ENCODE data around the gene ZNF69.
"Not testable (repeated sequence)": the region's sequence is repeated elsewhere in the genome, so short reads cannot be mapped to it uniquely, and the experiment has no call there.

ZNF69 gene

DNA sequence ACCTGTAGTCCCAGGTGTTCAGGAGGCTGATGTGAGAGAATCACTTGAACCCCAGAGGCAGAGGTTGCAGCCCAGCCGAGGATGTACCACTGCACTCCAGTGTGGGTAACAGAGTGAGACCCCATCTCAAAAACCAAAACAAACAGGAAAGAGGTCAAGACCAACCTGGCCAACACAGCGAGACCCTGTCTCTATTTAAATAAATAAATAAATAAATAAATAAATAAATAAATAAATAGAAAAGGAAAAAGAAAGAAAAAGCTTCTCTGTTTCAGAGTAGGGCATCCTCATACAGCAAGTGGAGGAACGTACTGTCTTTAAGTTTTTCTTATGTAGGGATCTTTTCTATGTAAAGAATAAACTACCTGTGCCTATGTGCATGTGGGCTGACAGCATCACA, 39.6 kb downstream of the ZNF69 start:
- Histone ChIP-seq H3K27me3 (replicated peaks; ENCODE audit: control insufficient read depth, insufficient read depth, low read length, poor library complexity, severe bottlenecking) (no peaks in the 10 kb centered on the region), H3K27ac (ENCODE audit: insufficient read depth, low read length, poor library complexity, severe bottlenecking) (no peak overlapping the region), H3K4me1 (ENCODE audit: control insufficient read depth, insufficient read depth, low read length, poor library complexity, severe bottlenecking) (peaks cover 12% of the 10 kb centered on the region), H3K4me3 (ENCODE audit: insufficient read depth, low read depth, low read length, poor library complexity, severe bottlenecking) (no peak overlapping the region), H3K9me3 (ENCODE audit: control insufficient read depth, low read length) (no peaks in the 10 kb centered on the region), H3K36me3 (ENCODE audit: control insufficient read depth, insufficient read depth, low read length) (no peaks in the 10 kb centered on the region)
- DNase-seq, result no peak

DNA sequence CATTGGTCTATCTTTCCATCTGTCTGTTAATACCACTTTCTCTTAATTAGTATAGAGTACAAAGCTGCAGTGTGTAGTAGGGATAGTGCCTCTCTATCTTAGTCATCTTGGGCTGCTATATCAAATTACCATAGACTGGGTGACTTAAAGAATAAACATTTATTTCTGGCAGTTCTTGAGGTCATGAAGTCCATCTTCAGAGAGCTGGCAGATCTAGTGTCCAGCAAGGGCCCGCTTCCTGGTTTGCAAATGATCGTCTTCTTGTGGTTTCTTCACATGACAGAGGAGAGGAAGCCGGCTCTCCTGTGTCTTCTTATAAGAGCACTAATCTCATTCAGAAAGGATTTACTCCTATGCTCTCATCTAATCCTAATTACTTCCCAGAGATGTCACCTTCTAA, 43.5 kb downstream of the ZNF69 start:
- no peak for DNase-seq
- no peaks in the 10 kb centered on the region for H3K9me3 ChIP-seq (ENCODE audit: control insufficient read depth, low read length)

DNA sequence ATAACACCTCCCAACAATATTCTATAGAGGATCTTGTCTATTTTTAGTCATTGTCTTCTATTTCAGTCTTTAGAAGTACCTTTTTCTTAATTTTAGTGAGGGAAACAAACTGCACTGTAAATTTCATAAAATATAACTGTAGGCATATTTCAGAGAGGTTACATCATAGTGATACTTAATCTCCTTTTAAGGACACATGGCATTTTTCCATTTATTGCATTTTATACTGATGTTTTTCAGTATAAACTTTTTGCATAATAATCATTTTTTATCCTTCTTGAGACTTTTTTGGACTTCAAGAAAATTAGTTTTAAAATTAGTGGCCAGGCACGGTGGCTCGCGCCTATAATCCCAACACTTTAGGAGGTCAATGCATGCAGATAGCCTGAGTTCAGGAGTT, 43.9 kb downstream of the ZNF69 start:
- Histone ChIP-seq H3K4me1 (ENCODE audit: control insufficient read depth, insufficient read depth, low read length, poor library complexity, severe bottlenecking) (no peaks in the 10 kb centered on the region), H3K27ac (ENCODE audit: insufficient read depth, low read length, poor library complexity, severe bottlenecking) (no peak overlapping the region), H3K4me3 (ENCODE audit: insufficient read depth, low read depth, low read length, poor library complexity, severe bottlenecking) (no peak overlapping the region), H3K27me3 (replicated peaks; ENCODE audit: control insufficient read depth, insufficient read depth, low read length, poor library complexity, severe bottlenecking) (no peaks in the 10 kb centered on the region), H3K36me3 (ENCODE audit: control insufficient read depth, insufficient read depth, low read length) (peaks cover 4% of the 10 kb centered on the region), H3K9me3 (ENCODE audit: control insufficient read depth, low read length) (no peaks in the 10 kb centered on the region)
- no peak for DNase-seq

More for the DNA sequence above, 43.5 kb downstream of the ZNF69 start:
- Histone ChIP-seq H3K27ac (ENCODE audit: insufficient read depth, low read length, poor library complexity, severe bottlenecking) (no peak overlapping the region), H3K27me3 (replicated peaks; ENCODE audit: control insufficient read depth, insufficient read depth, low read length, poor library complexity, severe bottlenecking) (no peaks in the 10 kb centered on the region), H3K36me3 (ENCODE audit: control insufficient read depth, insufficient read depth, low read length) (peaks cover 4% of the 10 kb centered on the region), H3K4me3 (ENCODE audit: insufficient read depth, low read depth, low read length, poor library complexity, severe bottlenecking) (no peak overlapping the region), H3K4me1 (ENCODE audit: control insufficient read depth, insufficient read depth, low read length, poor library complexity, severe bottlenecking) (peaks cover under 1% of the 10 kb centered on the region)

DNA sequence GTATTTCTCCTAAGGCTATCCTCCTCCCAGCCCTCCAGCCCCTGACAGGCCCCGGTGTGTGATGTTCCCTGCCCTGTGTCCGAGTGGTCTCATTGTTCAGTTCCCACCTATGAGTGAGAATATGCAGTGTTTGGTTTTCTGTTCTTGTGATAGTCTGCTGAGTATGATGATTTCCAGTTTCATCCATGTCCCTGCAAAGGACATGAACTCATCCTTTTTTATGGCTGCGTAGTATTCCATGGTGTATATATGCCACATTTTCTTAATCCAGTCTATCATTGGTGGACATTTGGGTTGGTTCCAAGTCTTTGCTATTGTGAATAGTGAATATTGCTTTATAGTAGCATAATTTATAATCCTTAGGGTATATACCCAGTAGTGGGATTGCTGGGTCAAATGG, 48.2 kb downstream of the ZNF69 start:
- H3K27ac ChIP-seq (ENCODE audit: insufficient read depth, low read length, poor library complexity, severe bottlenecking); DNase-seq; H3K27me3 ChIP-seq (replicated peaks; ENCODE audit: control insufficient read depth, insufficient read depth, low read length, poor library complexity, severe bottlenecking); H3K4me3 ChIP-seq (ENCODE audit: insufficient read depth, low read depth, low read length, poor library complexity, severe bottlenecking); H3K4me1 ChIP-seq (ENCODE audit: control insufficient read depth, insufficient read depth, low read length, poor library complexity, severe bottlenecking); H3K9me3 ChIP-seq (ENCODE audit: control insufficient read depth, low read length): not testable (repeated sequence)
- H3K36me3 ChIP-seq (ENCODE audit: control insufficient read depth, insufficient read depth, low read length), result peaks cover 13% of the 10 kb centered on the region

DNA sequence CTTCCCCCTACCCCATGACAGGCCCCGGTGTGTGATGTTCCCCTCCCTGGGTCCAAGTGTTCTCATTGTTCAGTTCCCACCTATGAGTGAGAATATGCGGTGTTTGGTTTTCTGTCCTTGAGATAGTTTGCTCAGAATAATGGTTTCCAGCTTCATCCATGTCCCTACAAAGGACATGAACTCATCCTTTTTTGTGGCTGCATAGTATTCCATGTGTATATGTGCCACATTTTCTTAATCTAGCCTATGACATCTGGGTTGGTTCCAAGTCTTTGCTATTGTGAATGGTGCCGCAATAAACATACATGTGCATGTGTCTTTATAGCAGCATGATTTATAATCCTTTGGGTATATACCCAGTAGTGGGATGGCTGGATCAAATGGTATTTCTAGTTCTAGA, 50.8 kb downstream of the ZNF69 start:
- not testable (repeated sequence) for H3K4me3 ChIP-seq (ENCODE audit: insufficient read depth, low read depth, low read length, poor library complexity, severe bottlenecking); H3K27ac ChIP-seq (ENCODE audit: insufficient read depth, low read length, poor library complexity, severe bottlenecking); H3K4me1 ChIP-seq (ENCODE audit: control insufficient read depth, insufficient read depth, low read length, poor library complexity, severe bottlenecking); DNase-seq; H3K27me3 ChIP-seq (replicated peaks; ENCODE audit: control insufficient read depth, insufficient read depth, low read length, poor library complexity, severe bottlenecking)
- Histone ChIP-seq H3K9me3 (ENCODE audit: control insufficient read depth, low read length) (peaks cover 23% of the 10 kb centered on the region), H3K36me3 (ENCODE audit: control insufficient read depth, insufficient read depth, low read length) (peaks cover 30% of the 10 kb centered on the region)

DNA sequence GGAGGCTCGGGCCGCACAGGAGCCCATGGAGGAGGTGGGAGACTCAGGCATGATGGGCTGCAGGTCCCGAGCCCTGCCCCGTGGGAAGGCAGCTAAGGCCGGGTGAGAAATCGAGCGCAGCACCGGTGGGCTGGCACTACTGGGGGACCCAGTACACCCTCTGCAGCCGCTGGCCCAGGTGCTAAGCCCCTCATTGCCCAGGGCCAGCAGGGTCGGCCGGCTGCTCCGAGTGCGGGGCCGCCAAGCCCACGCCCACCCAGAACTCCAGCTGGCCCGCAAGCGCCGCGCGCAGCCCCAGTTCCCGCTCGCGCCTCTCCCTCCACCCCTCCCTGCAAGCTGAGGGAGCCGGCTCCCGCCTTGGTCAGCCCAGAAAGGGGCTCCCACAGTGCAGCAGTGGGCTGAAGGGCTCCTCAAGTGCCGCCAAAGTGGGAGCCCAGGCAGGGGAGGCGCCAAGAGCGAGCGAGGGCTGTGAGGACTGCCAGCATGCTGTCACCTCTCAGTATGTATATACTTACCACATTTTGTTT, 53.8 kb downstream of the ZNF69 start:
- Histone ChIP-seq H3K9me3 (ENCODE audit: control insufficient read depth, low read length) (peaks cover 53% of the 10 kb centered on the region), H3K36me3 (ENCODE audit: control insufficient read depth, insufficient read depth, low read length) (peaks cover 54% of the 10 kb centered on the region)
- not testable (repeated sequence) for DNase-seq; H3K27ac ChIP-seq (ENCODE audit: insufficient read depth, low read length, poor library complexity, severe bottlenecking); H3K4me1 ChIP-seq (ENCODE audit: control insufficient read depth, insufficient read depth, low read length, poor library complexity, severe bottlenecking); H3K4me3 ChIP-seq (ENCODE audit: insufficient read depth, low read depth, low read length, poor library complexity, severe bottlenecking); H3K27me3 ChIP-seq (replicated peaks; ENCODE audit: control insufficient read depth, insufficient read depth, low read length, poor library complexity, severe bottlenecking)

DNA sequence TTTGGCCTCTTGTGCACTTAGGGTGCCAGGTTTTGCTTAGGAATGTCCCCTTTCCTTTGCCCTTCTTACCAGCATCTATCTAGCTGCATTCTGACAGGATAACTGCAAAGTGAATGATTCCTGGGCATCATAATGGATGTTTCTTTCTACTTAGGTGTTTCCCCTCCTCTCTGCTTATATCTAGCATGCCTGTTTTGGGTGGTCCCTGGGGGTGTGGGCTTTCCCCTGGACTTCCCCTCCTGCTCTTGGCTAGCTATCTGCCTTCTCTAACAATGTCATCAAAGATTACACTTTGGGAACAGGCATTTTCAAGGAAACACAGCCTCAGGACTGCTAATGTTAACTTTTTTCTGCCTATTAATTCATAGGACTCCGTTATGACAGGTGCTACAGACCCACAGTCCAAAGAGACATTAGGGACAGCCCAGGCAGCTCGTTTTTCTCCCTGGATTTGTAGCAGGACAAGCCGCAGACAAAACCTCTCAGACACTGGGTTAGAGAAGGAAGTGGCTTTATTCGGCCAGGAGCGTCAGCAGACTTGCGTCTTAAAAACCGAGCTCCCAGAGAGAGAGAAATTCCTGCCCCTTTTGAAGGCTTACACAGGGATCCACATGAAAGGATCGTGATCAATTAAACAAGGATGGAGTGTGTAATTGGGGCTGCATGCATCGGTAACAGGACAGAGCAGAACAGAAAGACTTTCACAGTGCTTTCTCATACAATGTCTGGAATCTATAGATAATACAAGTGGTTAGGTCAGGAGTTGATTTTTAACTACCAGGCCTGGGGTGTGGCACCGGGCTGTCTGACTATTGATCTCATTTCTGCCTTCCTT, 54.6 kb downstream of the ZNF69 start:
- DNase-seq, result no peak
- Histone ChIP-seq H3K36me3 (ENCODE audit: control insufficient read depth, insufficient read depth, low read length) (peaks cover 62% of the 10 kb centered on the region), H3K9me3 (ENCODE audit: control insufficient read depth, low read length) (peaks cover 59% of the 10 kb centered on the region), H3K27ac (ENCODE audit: insufficient read depth, low read length, poor library complexity, severe bottlenecking) (no peak overlapping the region), H3K4me3 (ENCODE audit: insufficient read depth, low read depth, low read length, poor library complexity, severe bottlenecking) (no peak overlapping the region), H3K27me3 (replicated peaks; ENCODE audit: control insufficient read depth, insufficient read depth, low read length, poor library complexity, severe bottlenecking) (no peaks in the 10 kb centered on the region), H3K4me1 (ENCODE audit: control insufficient read depth, insufficient read depth, low read length, poor library complexity, severe bottlenecking) (no peaks in the 10 kb centered on the region)

DNA sequence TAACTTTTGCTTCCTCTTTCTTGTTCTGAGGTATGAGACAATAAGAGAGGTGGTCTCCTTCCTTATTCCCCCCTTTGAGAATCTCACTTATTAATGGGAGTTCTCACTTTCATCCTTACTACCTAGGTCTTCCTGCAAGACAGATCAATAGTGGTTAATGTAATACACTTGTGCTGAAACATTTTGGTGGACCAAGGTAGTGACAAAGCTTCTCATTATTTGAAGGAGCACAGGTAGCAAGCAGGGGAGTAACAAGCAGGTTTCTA, 55.2 kb downstream of the ZNF69 start:
- Histone ChIP-seq H3K27ac (ENCODE audit: insufficient read depth, low read length, poor library complexity, severe bottlenecking) (no peak overlapping the region), H3K27me3 (replicated peaks; ENCODE audit: control insufficient read depth, insufficient read depth, low read length, poor library complexity, severe bottlenecking) (no peaks in the 10 kb centered on the region), H3K4me1 (ENCODE audit: control insufficient read depth, insufficient read depth, low read length, poor library complexity, severe bottlenecking) (no peaks in the 10 kb centered on the region), H3K36me3 (ENCODE audit: control insufficient read depth, insufficient read depth, low read length) (peaks cover 68% of the 10 kb centered on the region), H3K4me3 (ENCODE audit: insufficient read depth, low read depth, low read length, poor library complexity, severe bottlenecking) (no peak overlapping the region), H3K9me3 (ENCODE audit: control insufficient read depth, low read length) (peaks cover 64% of the 10 kb centered on the region)
- no peak for DNase-seq

DNA sequence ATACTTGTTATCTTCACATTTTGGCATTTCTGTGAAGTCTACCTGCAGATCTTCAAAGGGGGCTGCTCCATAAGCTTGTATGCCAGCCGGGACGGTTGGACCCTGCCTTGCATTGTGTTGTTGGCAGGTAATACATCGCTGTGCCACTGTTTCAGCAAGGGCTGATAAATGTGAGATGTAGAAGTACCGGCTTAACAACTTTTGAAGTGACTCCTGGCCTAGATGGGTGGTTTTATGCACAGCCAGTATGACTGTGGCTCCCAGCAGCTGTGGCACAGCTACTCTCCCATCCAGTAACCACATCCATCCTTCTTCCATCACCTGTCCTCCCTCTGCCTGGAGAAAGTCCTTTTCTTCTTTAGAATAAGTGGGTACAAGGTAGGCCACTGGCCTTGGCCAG, 57.1 kb downstream of the ZNF69 start:
- Histone ChIP-seq H3K9me3 (ENCODE audit: control insufficient read depth, low read length) (peaks cover 78% of the 10 kb centered on the region), H3K27ac (ENCODE audit: insufficient read depth, low read length, poor library complexity, severe bottlenecking) (no peak overlapping the region), H3K36me3 (ENCODE audit: control insufficient read depth, insufficient read depth, low read length) (peaks cover 83% of the 10 kb centered on the region), H3K4me3 (ENCODE audit: insufficient read depth, low read depth, low read length, poor library complexity, severe bottlenecking) (no peak overlapping the region), H3K27me3 (replicated peaks; ENCODE audit: control insufficient read depth, insufficient read depth, low read length, poor library complexity, severe bottlenecking) (no peaks in the 10 kb centered on the region), H3K4me1 (ENCODE audit: control insufficient read depth, insufficient read depth, low read length, poor library complexity, severe bottlenecking) (no peaks in the 10 kb centered on the region)
- DNase-seq, result no peak

DNA sequence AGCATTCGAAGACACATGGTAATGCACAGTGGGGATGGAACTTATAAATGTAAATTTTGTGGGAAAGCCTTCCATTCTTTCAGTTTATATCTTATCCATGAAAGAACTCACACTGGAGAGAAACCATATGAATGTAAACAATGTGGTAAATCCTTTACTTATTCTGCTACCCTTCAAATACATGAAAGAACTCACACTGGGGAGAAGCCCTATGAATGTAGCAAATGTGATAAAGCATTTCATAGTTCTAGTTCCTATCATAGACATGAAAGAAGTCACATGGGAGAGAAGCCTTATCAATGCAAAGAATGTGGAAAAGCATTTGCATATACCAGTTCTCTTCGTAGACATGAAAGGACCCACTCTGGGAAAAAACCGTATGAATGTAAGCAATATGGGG, 61.1 kb downstream of the ZNF69 start:
- H3K27ac ChIP-seq (ENCODE audit: insufficient read depth, low read length, poor library complexity, severe bottlenecking), result no peak overlapping the region
- peaks cover 82% of the 10 kb centered on the region for H3K9me3 ChIP-seq (ENCODE audit: control insufficient read depth, low read length)
- H3K4me1 ChIP-seq (ENCODE audit: control insufficient read depth, insufficient read depth, low read length, poor library complexity, severe bottlenecking), result no peaks in the 10 kb centered on the region
- no peaks in the 10 kb centered on the region for H3K27me3 ChIP-seq (replicated peaks; ENCODE audit: control insufficient read depth, insufficient read depth, low read length, poor library complexity, severe bottlenecking)
- H3K36me3 ChIP-seq (ENCODE audit: control insufficient read depth, insufficient read depth, low read length), result peaks cover 66% of the 10 kb centered on the region
- no peak overlapping the region for H3K4me3 ChIP-seq (ENCODE audit: insufficient read depth, low read depth, low read length, poor library complexity, severe bottlenecking)
- no peak for DNase-seq
